GM21723 (cell line): ENCODE measurements around the gene ALK.

Source experiments
- ATAC-seq: cut with Tn5 transposase; IDR thresholded peaks from one replicate; pipeline ENCODE4 v1.9.1; 2021; ENCODE audit warnings: mild to moderate bottlenecking, moderate library complexity; ENCODE audit not compliant: unreplicated experiment

ALK gene

DNA sequence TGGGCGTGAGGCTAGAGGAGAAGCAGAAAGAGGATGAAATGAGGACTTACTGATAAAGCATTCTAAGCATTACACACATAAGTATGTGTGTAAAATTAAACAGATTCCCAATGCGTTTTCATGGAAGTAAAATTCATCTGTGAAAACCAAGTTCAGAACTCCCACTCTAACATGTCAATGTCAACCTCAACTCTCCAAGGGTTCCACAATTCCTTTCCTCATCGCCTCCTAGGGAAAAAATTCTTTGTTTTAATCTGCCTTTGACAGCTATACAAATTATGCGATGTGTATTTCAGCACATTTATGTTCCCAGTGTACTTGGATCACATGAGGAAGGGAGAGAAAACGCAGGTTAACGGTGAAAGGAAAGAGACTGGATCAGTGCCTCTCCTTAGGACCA is 729.6 kb downstream of the ALK start:
- no peak for ATAC-seq

DNA sequence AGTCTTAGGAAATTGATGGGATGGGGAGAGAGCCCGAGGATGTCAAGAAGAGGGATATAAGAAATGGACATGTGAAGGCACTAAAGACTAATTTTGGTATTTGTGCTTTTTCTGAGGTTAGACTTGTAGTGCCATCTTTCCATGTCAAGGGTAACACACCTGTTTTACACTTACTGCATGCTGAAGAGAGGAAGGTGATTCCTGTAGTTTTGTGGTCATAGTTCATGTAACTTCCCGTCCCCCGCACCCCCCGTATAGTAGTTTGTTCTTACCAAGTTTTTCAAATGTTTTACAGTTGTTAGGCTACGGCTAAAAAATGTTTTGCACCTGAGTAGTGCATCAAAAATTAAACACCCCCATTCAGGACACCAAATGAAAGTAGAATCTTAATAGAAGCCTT is 732.3 kb downstream of the ALK start:
- no peak for ATAC-seq

DNA sequence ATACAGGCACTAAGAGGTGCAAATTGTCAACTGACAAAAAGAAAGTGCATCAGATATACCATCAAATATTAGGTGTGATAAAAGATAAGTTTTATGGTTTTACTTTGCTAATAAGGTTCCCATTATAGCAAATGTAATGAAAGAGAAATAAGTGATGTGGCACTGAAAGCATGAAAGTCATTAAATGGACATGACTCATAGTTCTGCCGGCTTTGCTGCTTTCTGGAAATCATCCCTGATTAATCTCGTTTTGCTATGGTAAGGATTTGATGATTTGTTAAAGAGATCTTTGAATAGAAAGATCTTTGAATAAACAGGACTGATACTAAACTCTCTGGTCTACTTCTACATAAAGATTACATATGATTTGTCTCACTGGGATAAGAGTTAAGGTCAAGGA is 733.5 kb downstream of the ALK start:
- no peak for ATAC-seq

- ATAC-seq = no peak
Observed at GRCh38 chr2:29186817-29187216, 734.6 kb downstream of the ALK start.

DNA sequence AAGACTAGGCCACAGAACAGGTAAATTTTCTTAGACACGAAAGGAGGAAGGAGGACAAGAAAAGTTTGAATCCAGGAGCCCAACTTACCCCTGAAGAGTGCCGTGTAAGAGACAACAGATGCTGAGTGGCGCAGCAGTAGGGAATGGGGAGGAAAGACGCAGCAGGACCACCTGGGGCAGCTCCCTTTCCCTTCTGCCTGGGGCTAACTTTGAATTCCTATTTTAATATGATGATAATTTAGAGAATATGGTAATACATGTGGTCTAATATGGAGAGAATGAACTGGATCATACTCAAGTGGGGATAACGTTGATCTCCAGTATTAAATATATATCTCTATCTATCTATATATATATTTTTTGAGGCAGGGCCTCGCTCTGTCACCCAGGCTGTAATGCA is 736.9 kb downstream of the ALK start:
- no peak for ATAC-seq

GRCh38 chr2:29182920-29183319 is 738.5 kb downstream of the ALK start:
- ATAC-seq = no peak

GRCh38 chr2:29182334-29182733 is 739.1 kb downstream of the ALK start:
- no peak for ATAC-seq

GRCh38 chr2:29175338-29175737 is 746.0 kb downstream of the ALK start:
- ATAC-seq = no peak

- no peak for ATAC-seq
Observed at GRCh38 chr2:29174937-29175336, 746.4 kb downstream of the ALK start.

GRCh38 chr2:29166242-29167039 is 754.9 kb downstream of the ALK start:
- ATAC-seq = no peak

DNA sequence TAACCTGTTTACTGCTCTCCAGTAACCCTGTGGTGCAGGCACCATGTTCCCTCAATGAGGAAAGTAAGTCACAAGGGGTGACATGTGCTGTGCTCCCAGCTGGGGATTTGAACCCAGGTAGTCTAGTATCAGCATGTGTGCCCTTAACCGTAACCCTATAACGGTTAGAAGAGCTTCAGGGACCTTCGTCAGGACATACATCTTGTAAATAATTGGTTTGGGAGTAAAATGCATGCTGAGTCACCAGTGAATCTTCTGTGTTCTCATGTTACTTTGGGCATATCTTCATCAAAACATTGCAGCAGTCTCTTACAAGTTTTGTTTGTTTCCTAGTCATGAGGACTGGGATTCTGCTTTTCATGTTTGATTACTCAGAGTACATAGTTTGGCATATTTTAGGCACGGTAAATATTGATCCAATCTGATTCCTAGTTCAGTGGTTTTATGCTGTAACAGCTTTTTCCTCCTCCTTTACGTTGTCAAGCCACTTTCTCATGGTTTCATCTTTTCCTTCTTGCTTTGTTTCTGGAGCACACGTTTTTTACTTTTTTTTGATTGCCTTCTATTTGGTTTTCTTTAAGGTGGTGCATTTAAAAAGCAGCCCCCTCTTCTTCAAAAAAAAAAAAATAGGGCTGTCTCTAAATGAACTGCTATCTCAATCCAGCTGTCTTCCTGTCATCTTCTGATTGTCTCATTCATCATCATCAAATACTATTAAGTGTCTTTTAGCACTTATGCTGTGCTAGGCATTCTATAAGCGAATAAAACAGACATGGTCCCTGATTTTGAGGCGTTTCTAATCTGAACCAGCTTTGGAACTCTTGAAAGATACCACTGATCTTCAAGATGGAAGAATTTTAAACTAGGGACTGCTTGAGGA is 755.8 kb downstream of the ALK start:
- no peak for ATAC-seq

- ATAC-seq = no peak
Observed at GRCh38 chr2:29164091-29164846, 757.1 kb downstream of the ALK start.

GRCh38 chr2:29162204-29162928 is 759.0 kb downstream of the ALK start:
- ATAC-seq = no peak

GRCh38 chr2:29160184-29160583 is 761.2 kb downstream of the ALK start:
- ATAC-seq = no peak

- no peak for ATAC-seq
Observed at GRCh38 chr2:29159125-29159524, 762.3 kb downstream of the ALK start.

GRCh38 chr2:29157131-29157530 is 764.3 kb downstream of the ALK start:
- no peak for ATAC-seq

- ATAC-seq = no peak
Observed at GRCh38 chr2:29155578-29155977, 765.8 kb downstream of the ALK start.

DNA sequence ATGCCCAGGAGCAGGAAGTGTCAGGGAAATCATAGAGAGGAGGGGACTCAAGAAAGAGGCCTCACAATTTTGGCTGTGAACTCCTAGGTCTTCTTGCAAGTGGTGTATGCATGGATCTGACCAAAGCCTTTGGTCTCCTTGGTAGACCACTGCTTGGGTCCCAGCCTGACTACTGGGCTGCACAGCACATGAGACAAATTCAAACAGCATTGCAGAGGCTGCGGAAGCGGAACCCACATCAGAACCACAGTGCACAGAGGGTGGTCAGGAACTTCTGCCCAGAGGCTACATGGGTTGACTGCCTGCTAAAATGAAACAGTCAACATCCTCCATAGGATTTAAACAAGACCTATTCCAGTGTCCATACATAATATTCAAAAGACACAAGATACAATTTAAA is 766.8 kb downstream of the ALK start:
- ATAC-seq = no peak

- no peak for ATAC-seq
Observed at GRCh38 chr2:29147963-29148362, 773.4 kb downstream of the ALK start.

DNA sequence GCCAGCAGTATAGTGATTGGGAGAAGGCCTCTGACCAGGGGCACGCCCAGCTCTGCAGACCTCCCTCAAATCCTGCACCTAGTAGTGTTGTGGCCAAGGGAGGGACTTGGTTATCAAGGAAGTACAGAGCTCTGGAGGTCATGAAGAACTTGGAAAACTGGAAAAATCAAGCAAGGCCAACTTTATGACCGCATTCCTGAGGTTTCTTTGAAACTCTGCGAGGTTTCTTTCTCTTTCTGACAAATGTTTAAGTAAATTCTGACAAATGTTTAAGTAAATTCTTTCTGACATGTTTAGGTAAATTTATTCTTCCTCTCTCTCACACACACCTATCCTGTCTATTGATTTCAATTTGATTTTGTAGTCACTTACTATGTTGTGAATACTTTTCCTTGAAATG is 775.2 kb downstream of the ALK start:
- no peak for ATAC-seq

DNA sequence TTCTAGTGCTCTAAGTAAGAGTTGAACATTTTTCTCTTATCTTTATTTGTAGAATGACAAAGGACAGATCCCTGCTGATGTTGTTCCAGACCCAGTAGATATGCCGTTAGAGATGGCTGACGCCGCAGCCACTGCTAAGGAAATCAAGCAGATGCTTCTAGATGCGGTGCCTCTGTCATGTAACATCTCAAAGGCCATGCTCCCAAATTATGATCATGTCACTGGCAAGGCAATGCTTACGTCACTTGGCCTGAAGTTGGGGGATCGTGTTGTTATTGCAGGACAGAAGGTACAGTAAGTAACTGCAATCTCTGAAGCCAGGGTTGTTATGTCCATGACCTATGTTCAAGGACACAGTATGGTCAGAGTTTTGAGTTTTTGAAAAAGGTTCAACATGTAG is 777.7 kb downstream of the ALK start:
- no peak for ATAC-seq
